Ascending aorta (tissue), 2 donors: ENCODE results near the gene NR2F6. TPM values are rescaled to one million over a fixed set of nuclear protein-coding genes. Genes with fewer than 3 reads are reported as not detected.

Source experiments
- DNase-seq, 2 donors: peaks; one replicate each; pipeline ENCODE4 v3.0.0-alpha.2; 2019; ENCODE audit warnings: low spot score in 2 of 2
- H3K27ac ChIP-seq, 2 donors: fragments of 200-600 bp; sonication (generic); one replicate each; pipeline ENCODE4 v1.5.1; 2016 to 2017; ENCODE audit warnings: mild to moderate bottlenecking in 1 of 2
- H3K27me3 ChIP-seq: fragments of 200-600 bp; sonication (generic); one replicate; pipeline ENCODE4 v1.5.1; 2017
- H3K36me3 ChIP-seq, 2 donors: fragments of 200-600 bp; sonication (generic); one replicate each; pipeline ENCODE4 v1.5.1; 2016
- H3K4me1 ChIP-seq, 2 donors: fragments of 200-600 bp; sonication (generic); one replicate each; pipeline ENCODE4 v1.5.1; 2016 to 2017; ENCODE audit warnings: mild to moderate bottlenecking in 1 of 2
- H3K4me3 ChIP-seq, 2 donors: fragments of 200-600 bp; sonication (generic); one replicate each; pipeline ENCODE4 v1.5.1; 2016 to 2017; ENCODE audit warnings: mild to moderate bottlenecking in 1 of 2
- H3K9me3 ChIP-seq, 2 donors: fragments of 200-600 bp; sonication (generic); one replicate each; pipeline ENCODE4 v1.5.1; 2016
- CTCF ChIP-seq, 3 experiments: fragments of 200-600 bp in 2 of 3; fragments of 450-650 bp in 1 of 3; sonication (generic) in 2 of 3; IDR thresholded peaks; one replicate each; pipeline ENCODE4 v1.5.1; 2016 to 2019; ENCODE audit warnings: antibody characterized with exemption in 3 of 3, mild to moderate bottlenecking in 1 of 3, moderate library complexity in 1 of 3
- intact Hi-C: fragments of 100-400 bp; cut with DNase I; formaldehyde crosslinking; loops from one replicate; pipeline ENCODE4 v1.15.1; 2023
- total RNA-seq: library from RNA; depleted of rRNA; stranded (reverse); fragments of >200 nt; gene quantifications from one replicate; pipeline ENCODE4 v1.1.0, GENCODE V29; 2016

The NR2F6 gene
- total RNA-seq, 1 donor from 2014 or later: 181 TPM

DNA sequence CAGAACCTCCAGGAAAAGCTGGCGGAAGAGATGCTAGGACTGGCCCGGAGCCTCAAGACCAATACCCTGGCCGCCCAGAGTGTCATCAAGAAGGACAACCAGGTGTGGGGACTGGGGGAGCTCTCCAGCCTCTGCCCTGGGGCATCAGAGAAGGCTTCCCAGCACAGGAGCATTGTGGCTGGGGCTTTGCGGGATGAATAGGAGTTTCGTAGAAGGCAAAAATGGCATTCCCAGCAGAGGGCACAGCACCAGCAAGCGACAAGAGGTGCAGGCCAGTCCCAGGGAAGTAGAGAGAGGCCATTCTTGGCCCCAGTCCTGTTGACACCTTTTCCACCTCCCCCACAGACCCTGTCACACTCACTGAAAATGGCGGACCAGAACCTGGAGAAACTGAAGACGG, 26.4 kb downstream of the NR2F6 start:
- TF ChIP-seq CTCF (IDR thresholded peaks at IDR 0.05): no peak
- intact Hi-C loops: no loop called here
- DNase-seq: no peak
- peaks cover 7 to 19% of the 10 kb centered on the region in 2 donors for H3K36me3 ChIP-seq
- H3K4me1 ChIP-seq: peaks cover 0 to 18% of the 10 kb centered on the region in 2 donors
- no peaks in the 10 kb centered on the region for H3K9me3 ChIP-seq
- no peak overlapping the region for H3K4me3 ChIP-seq
- H3K27ac ChIP-seq: no peak overlapping the region
- H3K27me3 ChIP-seq: no peaks in the 10 kb centered on the region

DNA sequence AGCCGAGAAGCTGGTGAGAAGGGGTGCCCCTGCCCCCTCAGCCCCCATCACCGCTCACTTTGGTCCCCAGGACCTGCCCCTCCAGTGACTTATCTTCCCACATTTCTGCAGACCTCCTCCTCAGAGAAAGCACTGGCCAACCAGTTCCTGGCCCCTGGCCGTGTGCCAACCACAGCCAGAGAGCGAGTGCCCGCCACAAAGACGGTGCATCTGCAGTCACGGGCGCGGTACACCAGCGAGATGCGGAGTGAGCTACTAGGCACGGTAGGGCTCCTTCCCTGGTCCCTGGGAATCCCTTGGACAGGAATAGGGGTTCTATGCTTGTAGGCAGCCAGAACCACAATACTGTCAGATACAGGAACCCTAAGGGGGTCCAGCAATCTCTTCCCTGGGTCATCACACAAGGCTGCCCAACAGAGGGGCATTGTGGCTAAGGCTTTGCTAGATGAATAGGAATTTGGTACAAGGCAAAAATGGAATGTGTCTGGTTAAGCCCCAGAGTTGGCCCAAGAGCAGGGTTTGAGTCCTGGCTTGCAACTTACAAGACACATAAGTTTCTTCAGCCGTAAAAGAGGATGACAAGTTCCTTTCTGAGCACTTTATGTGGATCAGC, 29.6 kb downstream of the NR2F6 start:
- Histone ChIP-seq H3K4me1 (peaks cover 0 to 18% of the 10 kb centered on the region in 2 donors), H3K4me3 (peak overlapping the region; percentile 72 to 74), H3K27ac (peak overlapping the region; percentile 84 to 88), H3K27me3 (no peaks in the 10 kb centered on the region), H3K9me3 (no peaks in the 10 kb centered on the region), H3K36me3 (peaks cover 27 to 39% of the 10 kb centered on the region in 2 donors)
- TF ChIP-seq CTCF (IDR thresholded peaks at IDR 0.05): no peak
- no peak for DNase-seq
- intact Hi-C loops: no loop called here

GRCh38 chr19:17215127-17215971, 30.4 kb downstream of the NR2F6 start, which contains the start of gene USE1:
Gene USE1 (plus strand): TSS chr19:17215357. CDS start chr19:17215406, 49 bp downstream.
- peak; percentile 66 to 96 for DNase-seq
- Histone ChIP-seq H3K4me1 (peaks cover 0 to 17% of the 10 kb centered on the region in 2 donors), H3K4me3 (peak within 1 kb of the TSS; percentile 72 to 74), H3K9me3 (no peaks in the 10 kb centered on the region), H3K27me3 (no peaks in the 10 kb centered on the region), H3K27ac (peak within 1 kb of the TSS; percentile 84 to 88), H3K36me3 (peaks cover 35 to 46% of the 10 kb centered on the region in 2 donors)
- intact Hi-C loops: loop anchor here (1.0 kb wide), 3 partner anchors 11 to 52 kb away; partner anchors contain the start of genes BABAM1 and OCEL1
- TF ChIP-seq CTCF (IDR thresholded peaks at IDR 0.05): no peak

- Histone ChIP-seq H3K36me3 (peaks cover 42 to 53% of the 10 kb centered on the region in 2 donors), H3K9me3 (no peaks in the 10 kb centered on the region), H3K4me1 (peaks cover 0 to 12% of the 10 kb centered on the region in 2 donors), H3K4me3 (peak overlapping the region; percentile 72 to 74), H3K27ac (peak overlapping the region; percentile 84 to 88), H3K27me3 (no peaks in the 10 kb centered on the region)
- intact Hi-C loops: loop anchor here (1.0 kb wide), 3 partner anchors 12 to 53 kb away; partner anchors contain the start of genes BABAM1 and OCEL1
- TF ChIP-seq CTCF (IDR thresholded peaks at IDR 0.05): no peak
- no peak for DNase-seq
These were observed 31.1 kb downstream of the NR2F6 start for GRCh38 chr19:17214508-17215126.

- no peak overlapping the region for H3K27ac ChIP-seq
- H3K4me3 ChIP-seq: no peak overlapping the region
- H3K4me1 ChIP-seq: peaks cover 0 to 12% of the 10 kb centered on the region in 2 donors
- peaks cover 53 to 60% of the 10 kb centered on the region in 2 donors for H3K36me3 ChIP-seq
- no peak for TF ChIP-seq CTCF (IDR thresholded peaks at IDR 0.05)
- no peaks in the 10 kb centered on the region for H3K9me3 ChIP-seq
- DNase-seq: no peak
- intact Hi-C loops: no loop called here
- no peaks in the 10 kb centered on the region for H3K27me3 ChIP-seq
These were observed 32.4 kb downstream of the NR2F6 start for GRCh38 chr19:17213334-17213733.
